ENCODE results near the gene RGN.
"Not testable (repeated sequence)": the region's sequence is repeated elsewhere in the genome, so short reads cannot be mapped to it uniquely, and the experiment has no call there.

RGN gene

GRCh38 chrX:47078129-47079043, at the start of gene RGN:
RGN (plus strand) TSS chrX:47078443; CDS start chrX:47081145, 2,702 bp downstream.
- DNase-seq (ENCODE audit: low spot score), result peak; percentile 30

DNA sequence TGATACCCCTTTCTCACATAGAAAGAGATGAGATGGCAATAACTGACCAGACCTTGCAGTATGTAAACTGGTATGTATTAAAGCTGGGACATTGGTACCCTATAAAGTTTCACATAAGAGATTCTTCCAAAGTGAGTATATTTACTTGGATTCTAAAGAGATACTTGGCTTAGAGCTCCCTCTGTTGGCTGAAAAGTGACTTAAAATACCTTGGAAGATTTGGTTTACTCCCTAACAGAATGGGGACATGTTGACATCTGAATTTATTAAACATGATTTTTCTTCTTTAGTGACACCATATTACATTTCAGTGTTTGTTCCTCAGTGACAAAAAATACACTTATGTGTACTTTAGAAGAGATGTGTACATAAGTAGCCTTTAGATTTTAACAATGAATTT, 47.9 kb upstream of the RGN start:
- peak; percentile 69 for DNase-seq (ENCODE audit: low spot score)

GRCh38 chrX:47047989-47048388, 30.3 kb upstream of the RGN start:
- no peak for DNase-seq (ENCODE audit: low spot score)

DNA sequence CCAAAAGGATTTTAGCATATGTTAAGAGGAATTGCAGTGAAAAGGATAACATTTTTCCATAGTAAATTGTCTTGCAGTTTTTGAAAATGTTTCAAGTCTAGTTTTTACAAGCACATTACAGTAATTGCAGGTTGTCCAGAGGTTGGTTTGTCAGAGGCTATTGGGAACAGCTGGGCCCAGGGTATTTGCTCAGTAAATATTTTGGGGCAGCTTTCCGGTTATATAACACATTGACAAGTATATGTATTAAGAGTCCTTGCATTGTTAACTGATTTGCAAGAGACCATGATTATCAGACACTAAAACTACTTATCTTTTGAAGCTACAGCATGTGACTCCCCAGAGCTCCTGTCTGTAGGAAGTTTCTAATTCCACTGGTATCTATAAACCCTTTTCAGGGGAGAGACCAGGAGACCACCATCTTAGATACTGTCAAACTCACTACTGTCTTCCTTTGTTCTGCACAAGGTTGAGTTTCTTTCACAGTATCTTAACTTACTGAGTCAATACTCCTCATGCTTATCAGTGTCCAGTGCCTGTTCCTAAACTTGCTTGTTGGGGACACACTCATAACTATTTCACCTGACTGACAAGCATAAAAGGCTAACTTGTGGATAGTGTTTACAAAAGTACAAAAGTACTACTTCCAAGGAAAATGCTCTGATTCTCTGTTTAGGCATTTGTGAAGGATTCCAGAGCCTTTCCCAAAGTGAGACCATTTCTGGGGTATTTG, 18.9 kb upstream of the RGN start:
- no peak for DNase-seq (ENCODE audit: low spot score)

- DNase-seq (ENCODE audit: low spot score), result no peak
These were observed 17.5 kb upstream of the RGN start for GRCh38 chrX:47060708-47061107.

DNA sequence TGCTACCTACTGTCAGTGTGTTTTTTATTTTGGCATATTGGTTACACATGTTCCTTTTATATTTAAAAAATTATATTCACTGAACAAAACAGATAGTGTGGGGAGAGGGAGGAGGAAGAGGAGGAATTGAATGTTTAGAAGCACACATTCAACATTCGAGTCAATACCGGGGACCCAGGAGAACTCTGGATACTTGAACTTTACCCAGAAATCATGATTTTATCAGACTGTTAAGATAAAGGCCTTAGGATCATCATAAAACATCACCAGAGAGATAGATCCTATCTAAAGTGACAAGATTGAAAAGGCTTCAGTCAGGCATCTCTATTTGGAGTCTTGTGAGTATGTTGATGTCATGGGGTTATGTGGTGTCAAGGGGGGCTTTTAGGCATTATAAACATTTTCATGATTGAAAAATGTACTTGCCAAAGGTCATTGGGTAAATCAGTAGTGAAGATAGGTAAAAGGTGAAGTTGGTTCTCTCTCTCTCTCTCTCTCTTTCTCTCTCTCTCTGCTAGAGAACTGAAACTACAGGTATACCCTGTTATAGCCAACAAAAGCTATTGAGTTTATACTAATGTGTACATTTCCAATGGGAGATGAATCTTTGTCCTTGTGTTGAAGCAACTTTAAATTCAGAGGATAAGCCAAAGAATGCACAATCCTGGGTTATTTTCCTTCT, 16.9 kb upstream of the RGN start:
- no peak for DNase-seq (ENCODE audit: low spot score)

DNA sequence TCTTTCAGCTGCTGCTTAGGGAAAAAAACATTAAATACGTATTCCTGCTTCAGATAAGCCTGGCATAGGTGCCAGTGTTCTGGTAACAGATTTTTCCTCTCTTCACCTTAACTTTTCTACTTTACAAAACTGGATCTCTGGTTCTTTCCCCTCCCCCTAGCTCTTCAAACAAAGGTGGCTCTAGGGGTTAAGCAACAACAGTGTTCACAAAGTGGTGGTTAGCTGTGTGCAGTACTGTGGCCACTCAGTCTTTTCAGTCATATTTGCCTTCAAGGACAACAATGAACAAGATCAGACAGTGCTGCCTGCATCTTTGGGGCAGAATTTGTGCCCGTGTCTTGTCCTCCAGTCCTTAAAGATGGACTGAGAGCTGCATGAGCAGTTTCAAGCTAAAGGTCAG, 15.1 kb upstream of the RGN start:
- no peak for DNase-seq (ENCODE audit: low spot score)

- DNase-seq (ENCODE audit: low spot score), result no peak
These were observed 10.0 kb upstream of the RGN start for GRCh38 chrX:47068214-47068613.

DNA sequence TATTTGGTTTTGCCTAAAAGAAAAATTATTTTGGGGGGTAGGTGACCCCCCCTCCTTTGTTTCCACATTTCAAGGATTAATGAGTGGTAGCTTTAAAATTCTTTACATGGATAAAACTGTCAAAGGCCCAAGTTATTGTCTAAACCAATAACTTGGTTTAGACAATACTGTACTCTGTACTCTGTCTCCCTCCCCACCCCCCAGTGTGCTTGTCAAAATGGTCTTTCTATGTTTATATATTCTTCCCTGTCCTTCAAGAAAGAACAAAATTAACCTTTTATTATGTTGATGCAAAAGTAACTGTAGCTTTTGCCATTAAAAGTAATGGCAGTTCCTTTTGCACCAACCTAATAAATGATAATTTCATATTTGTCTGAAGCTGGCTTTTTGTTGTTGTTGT, 9.5 kb upstream of the RGN start:
- no peak for DNase-seq (ENCODE audit: low spot score)

DNA sequence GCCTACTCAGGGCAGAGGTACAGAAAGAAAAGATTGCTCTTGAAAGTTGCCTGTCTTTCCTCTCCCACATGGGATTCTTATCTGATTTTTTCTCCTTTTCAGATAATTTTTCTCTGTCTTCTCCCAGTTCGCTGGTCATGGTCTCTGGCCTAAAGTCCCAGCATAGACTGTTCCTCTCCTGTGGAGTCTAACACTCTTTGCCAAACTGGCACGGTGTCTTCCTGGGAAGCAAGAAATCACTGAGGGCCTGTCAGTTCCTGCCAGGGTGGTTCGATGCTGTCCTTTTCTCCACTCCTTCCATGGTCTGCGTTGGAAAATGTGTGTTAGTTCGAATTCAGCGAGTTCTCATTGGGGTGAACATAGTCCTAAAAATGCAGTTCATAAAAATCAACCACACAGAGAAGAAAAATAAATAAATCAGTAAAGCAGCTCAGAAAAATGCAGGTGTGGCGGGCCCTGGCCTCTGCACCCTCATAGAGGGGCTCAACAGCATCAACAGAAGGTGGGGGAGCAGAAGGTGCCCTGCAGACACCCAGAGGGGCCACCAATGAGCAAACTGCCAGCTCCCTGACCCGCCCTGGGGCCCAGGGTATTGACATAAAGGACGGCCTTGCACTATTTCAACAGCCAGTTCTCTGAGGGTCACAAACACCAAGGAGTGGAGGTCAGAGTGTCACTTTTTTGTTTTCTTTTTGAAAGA, 2.1 kb downstream of the RGN start:
- DNase-seq (ENCODE audit: low spot score), result peak; percentile 21

- DNase-seq (ENCODE audit: low spot score), result no peak
These were observed 2.6 kb downstream of the RGN start for GRCh38 chrX:47080915-47081236.

DNA sequence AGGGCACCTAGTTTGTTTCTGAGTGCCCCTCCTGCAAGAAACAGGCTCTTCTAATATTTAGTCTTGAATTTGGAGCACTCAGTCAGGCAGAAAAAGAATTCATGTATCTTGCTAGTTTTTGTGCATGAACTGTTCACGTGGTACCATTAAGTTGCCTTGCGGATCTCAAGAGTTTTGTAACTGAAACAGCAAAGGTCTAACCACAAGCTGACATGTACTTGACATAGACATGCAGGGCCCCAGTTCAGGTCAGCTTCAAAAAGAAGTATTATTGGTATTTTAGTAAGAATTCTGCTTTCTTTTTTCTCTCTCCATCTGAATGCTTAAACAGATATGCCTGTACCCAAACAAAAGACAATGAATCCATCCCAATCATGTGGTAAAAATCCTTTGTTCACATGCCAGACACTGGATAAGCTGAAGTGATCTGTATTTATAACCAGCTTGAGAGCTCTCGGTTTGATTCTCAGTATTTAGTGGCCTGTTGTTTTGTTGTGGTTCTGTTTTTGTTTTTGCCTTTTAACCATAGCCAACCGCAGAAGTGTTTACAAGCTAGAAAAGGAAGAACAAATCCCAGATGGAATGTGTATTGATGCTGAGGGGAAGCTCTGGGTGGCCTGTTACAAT, 13.0 kb downstream of the RGN start:
- peak; percentile 11 for DNase-seq (ENCODE audit: low spot score)

GRCh38 chrX:47093248-47093647, 15.0 kb downstream of the RGN start:
- peak; percentile 46 for DNase-seq (ENCODE audit: low spot score)

DNA sequence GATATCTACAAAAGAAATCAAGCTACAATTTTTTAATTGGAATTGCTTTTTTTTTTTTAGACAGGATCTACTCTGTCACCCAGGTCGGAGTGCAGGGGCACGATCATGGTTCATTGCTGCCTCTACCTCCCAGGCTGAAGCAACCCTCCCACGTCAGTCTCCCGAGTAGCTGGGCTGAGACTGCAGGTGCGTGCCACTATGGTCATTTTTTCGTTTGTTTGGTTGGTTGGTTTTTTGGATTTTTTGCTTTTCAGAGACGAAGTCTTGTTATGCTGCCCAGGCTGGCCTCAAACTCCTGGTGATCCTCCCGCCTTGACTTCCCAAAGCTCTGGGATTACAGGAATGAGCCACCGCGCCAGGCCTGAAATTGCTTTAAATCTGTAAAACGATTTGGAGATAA, 15.6 kb downstream of the RGN start:
- no peak for DNase-seq (ENCODE audit: low spot score)

DNA sequence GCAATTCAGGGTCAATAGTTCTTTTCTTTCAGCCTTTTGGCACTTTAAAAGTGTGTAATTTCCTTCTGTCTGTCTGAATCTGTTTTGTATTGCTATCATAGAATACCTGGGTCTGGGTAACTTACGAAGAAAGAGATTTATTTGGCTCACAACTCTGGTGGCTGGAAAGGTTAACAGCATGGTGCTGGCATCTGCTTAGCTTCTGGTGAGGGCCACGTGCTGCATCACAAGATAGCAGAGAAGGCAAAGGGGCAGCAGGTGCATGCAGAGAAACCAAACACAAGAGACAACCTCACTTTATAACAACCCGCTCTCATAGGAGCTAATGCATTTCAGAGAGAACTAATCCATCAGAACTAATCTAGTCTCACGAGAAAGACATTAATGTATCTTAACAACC, 18.8 kb downstream of the RGN start:
- DNase-seq (ENCODE audit: low spot score), result no peak

GRCh38 chrX:47098338-47099094, 20.3 kb downstream of the RGN start:
- no peak for DNase-seq (ENCODE audit: low spot score)

DNA sequence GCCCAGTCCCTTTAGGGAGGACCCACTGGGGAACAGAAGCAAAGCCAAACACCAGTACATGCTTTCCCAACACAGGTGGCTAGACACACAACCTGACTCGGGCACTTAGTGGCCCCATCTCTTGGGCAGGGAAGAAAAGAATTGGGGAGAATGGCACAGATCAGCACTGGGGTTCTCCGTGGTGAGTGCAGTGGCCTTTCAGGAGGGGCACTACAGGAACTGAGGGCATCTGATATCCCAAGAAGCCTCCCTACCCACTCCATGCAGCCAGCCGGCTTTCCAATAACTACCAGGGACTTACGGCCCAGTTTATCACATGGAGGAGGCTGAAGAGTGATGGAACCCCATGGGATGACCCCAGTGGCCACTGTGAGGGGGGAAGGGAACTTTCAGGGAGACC, 23.0 kb downstream of the RGN start:
- no peak for DNase-seq (ENCODE audit: low spot score)

- not testable (repeated sequence) for DNase-seq (ENCODE audit: low spot score)
These were observed 32.8 kb downstream of the RGN start for GRCh38 chrX:47110936-47111615.

GRCh38 chrX:47112316-47112954, 34.2 kb downstream of the RGN start:
- no peak for DNase-seq (ENCODE audit: low spot score)

GRCh38 chrX:47116551-47117110, 38.4 kb downstream of the RGN start:
- not testable (repeated sequence) for DNase-seq (ENCODE audit: low spot score)

All from cerebellar cortex (tissue), 1 donor.